AG20443 (cell line): ENCODE measurements around the gene TGFBR3L.
"Not testable (repeated sequence)": the region's sequence is repeated elsewhere in the genome, so short reads cannot be mapped to it uniquely, and the experiment has no call there.

Source experiments
- DNase-seq: peaks from one replicate; pipeline ENCODE4 v3.0.0; 2012; ENCODE audit warnings: low spot score, mixed read lengths

The TGFBR3L gene

DNA sequence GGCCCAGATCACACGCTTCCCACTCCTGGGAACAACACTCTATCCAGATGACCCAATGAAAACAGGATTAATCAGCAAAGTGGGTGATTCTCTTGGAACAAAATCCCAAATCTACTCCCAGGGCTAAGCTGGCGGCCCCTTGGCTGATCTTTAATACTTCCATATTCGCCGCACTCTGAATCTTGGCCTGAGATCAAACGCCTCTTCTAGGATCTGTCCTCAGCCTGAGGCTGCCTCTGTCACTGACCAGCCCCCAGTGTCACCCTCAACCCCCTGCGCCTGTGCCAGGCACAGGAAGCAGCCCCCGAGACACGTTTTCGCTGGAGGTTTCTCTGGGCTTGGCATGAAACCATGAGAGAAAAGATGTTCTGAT is 13.7 kb downstream of the TGFBR3L start:
- no peak for DNase-seq

GRCh38 chr19:7928741-7929701 is 14.4 kb downstream of the TGFBR3L start:
- DNase-seq = peak; percentile 73

GRCh38 chr19:7930030-7930429 is 15.4 kb downstream of the TGFBR3L start:
- DNase-seq = not testable (repeated sequence)

- DNase-seq = no peak
These were observed 16.1 kb downstream of the TGFBR3L start for GRCh38 chr19:7930765-7931164.

GRCh38 chr19:7931221-7932061 is 16.8 kb downstream of the TGFBR3L start:
- no peak for DNase-seq

DNA sequence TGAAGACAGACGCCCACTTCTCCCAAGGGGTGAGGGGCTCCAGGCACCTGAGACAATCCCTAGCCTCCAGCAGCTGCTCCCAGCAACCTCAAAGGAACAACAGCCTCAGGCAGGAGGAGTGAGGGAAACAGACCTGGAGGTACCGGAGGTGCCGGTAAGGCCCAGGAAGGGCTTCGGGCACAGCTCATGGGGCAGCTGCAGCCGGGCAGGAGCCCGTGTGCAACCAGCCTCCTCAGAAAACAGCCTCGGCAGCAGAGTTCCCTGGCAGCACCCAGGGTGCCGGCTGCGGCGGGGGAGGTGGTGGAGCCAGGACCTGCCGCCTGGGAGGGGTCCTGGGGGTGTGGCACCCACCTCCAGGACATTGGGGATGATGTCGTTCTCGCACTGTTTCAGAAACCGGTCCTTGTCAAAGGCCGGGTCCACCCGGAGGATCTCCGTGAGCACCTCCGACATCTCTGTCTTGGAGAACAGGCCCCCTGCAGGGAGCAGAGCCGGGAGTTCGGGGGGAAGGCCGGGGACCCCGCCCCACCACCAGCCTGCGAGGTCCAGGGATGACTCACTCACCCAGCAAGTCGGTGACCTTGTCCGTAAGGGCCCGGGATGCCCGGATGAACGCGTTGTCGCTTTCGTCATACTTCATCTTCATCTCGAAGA is 17.8 kb downstream of the TGFBR3L start:
- no peak for DNase-seq

DNA sequence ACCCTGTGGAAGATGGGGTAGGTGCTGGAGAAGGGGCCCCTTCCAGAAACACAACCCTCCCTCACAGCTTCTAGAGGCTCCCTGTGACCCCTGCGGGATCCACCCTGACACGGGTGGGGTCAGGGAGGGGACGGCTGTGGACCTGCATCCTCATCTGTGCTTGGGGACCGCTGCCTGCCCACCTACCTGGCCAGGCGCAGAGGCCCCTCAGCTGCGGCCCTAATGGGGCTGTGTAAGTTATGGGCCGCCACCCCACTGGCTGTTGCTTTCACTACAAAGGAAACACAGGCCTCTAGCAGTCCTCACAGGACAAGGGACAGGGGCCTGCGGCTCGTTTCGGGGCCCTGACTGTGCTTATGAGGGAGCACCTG is 18.3 kb downstream of the TGFBR3L start:
- no peak for DNase-seq

DNA sequence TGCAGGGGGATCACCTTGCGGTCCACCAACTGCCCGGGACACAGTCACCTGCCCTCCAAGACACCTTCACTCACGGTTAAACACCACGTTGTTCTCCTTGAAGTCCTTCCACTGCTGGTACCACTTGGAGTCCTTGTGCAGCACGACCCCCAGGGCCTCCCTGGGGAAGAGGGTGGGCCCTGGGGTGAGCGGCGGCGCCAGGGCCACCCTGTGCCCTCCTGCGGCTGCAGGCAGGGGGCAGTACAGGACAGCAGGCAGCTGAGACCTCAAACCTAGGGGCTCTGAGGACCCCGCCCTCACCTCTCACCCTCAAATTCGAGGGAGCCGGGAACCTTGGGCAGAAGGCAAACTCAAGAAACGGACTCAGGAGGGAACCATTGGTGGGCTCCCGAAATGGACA is 18.8 kb downstream of the TGFBR3L start:
- DNase-seq = no peak

DNA sequence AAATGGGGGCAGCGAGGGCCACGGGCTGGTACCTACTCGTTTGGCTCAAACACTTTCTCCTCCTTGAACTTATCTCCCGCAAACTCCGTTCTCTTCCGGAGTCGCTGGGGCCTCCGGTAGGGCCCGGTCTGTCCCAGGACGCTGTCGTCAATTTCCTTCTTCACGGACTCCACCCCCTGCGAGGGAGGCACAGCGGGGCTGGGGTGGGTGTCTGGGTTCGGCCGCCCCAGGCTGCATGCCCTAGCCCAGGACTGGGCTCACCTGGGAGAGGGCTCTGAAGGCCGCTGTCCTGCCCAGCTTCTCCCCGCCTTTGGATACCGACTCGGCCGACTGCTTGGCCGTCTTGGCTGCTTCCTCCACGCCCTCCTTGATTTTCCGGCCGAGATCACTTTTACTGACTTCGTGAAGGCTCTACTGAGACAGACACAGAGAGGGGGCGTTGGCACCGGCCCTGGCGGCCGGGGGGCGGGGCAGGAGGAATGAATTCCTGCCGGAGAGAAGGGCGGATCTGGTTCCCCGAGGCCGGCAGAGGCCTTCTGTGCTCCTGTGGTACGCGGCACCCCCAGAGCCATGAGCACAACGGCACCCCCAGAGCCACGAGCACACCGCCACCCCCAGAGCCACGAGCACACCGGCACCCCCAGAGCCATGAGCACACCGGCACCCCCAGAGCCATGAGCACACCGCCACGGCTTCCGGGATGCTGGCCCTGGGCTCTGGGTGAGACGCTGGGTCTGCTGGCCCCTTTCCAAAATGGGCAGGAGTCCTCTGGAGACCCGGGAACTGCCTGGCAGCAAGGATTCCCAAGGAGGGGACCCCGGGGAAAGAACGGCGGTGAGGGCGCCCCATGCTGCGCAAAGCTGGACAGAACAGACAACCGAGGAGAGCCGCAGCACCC is 19.4 kb downstream of the TGFBR3L start:
- DNase-seq = no peak

- DNase-seq = no peak
These were observed 20.1 kb downstream of the TGFBR3L start for GRCh38 chr19:7934766-7935165.

GRCh38 chr19:7940841-7941240 is 26.2 kb downstream of the TGFBR3L start:
- no peak for DNase-seq

- DNase-seq = no peak
These were observed 27.4 kb downstream of the TGFBR3L start for GRCh38 chr19:7941895-7942596.

- no peak for DNase-seq
These were observed 28.4 kb downstream of the TGFBR3L start for GRCh38 chr19:7942981-7943443.

GRCh38 chr19:7943444-7944176 is 29.0 kb downstream of the TGFBR3L start, which contains the start of gene TIMM44:
TIMM44 (minus strand) TSS chr19:7943666; CDS start chr19:7943651, 15 bp downstream.
- peak; percentile 98 for DNase-seq

- DNase-seq = peak; percentile 81
These were observed 29.6 kb downstream of the TGFBR3L start for GRCh38 chr19:7944177-7944761.

DNA sequence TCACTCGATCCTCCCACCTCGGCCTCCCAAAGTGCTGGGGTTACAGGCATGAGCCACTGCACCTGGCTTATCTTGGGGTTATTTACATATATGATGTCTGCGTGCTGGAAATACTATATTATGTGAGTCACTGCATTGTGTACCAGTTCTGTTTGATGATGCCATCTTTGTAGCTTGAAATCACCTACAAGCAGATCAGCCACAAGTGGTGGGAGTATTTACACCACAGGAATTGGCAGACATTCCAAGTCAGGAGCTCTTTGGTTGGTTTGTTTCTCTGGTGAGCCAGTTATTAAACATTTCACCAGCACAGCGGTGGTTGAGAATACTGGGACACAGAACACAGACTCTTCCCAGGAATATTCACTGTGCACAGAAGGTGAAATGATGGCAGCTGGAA is 33.3 kb downstream of the TGFBR3L start:
- DNase-seq = no peak

- peak; percentile 35 for DNase-seq
These were observed 38.4 kb downstream of the TGFBR3L start for GRCh38 chr19:7953060-7953459.

GRCh38 chr19:7953576-7953975 is 38.9 kb downstream of the TGFBR3L start:
- DNase-seq = no peak

DNA sequence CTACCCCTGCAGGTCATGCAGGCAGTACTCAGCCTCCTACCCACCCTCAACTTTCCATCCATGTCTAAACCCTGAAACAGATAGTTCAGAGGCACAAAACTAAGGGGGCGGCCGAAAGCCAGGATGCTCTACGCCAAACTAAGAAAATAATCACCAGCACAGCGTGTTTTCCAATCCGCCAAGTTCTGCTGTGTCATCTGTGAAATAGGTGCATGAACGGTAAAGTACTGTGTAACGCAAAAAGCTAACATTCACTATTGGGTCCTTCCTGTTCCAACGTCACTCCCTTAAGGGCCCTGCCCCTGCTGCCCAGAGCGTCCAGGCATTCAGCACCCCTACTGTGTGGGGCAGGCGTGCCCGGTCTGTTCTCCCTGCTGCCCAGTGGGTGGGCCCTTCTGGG is 41.1 kb downstream of the TGFBR3L start:
- DNase-seq = no peak
